GM23338 (cell line): ENCODE measurements around the gene BHLHE23. TPM values are rescaled to one million over a fixed set of nuclear protein-coding genes. Genes with fewer than 3 reads are reported as not detected.

ENCODE experiments used
- ATAC-seq: fragments of 200-7000 bp; cut with Tn5 transposase; 3 replicates; pipeline ENCODE4 v1.9.1; 2020
- DNase-seq: peaks from one replicate; pipeline ENCODE4 v3.0.0-alpha.2; 2015; ENCODE audit warnings: low spot score
- H2AFZ ChIP-seq: fragments of 200-600 bp; sonication (generic); 2 replicates; pipeline ENCODE4 v1.8.0; 2016; ENCODE audit warnings: antibody characterized with exemption, mild to moderate bottlenecking, moderate library complexity
- H3F3A ChIP-seq: fragments of 200-600 bp; sonication (generic); replicated peaks from 2 replicates; pipeline ENCODE4 v1.8.0; 2017; ENCODE audit warnings: antibody characterized with exemption, mixed run types, low read depth
- H3K27ac ChIP-seq: fragments of 200-600 bp; sonication (generic); 2 replicates; pipeline ENCODE4 v1.6.1; 2016; ENCODE audit warnings: low read depth
- H3K27me3 ChIP-seq: fragments of 200-600 bp; sonication (generic); 2 replicates; pipeline ENCODE4 v1.8.0; 2016; ENCODE audit warnings: mild to moderate bottlenecking, mixed run types, moderate library complexity; ENCODE audit not compliant: insufficient read depth
- H3K36me3 ChIP-seq: fragments of 200-600 bp; sonication (generic); 2 replicates; pipeline ENCODE4 v1.8.0; 2016; ENCODE audit warnings: mild to moderate bottlenecking; ENCODE audit not compliant: insufficient read depth
- H3K4me1 ChIP-seq: fragments of 200-600 bp; sonication (generic); 2 replicates; pipeline ENCODE4 v1.8.0; 2016; ENCODE audit warnings: mild to moderate bottlenecking, moderate library complexity; ENCODE audit not compliant: insufficient read depth
- H3K4me2 ChIP-seq: fragments of 200-600 bp; sonication (generic); 2 replicates; pipeline ENCODE4 v1.7.1; 2017; ENCODE audit warnings: mixed run types
- H3K4me3 ChIP-seq: fragments of 200-600 bp; sonication (generic); 2 replicates; pipeline ENCODE4 v1.6.1; 2016; ENCODE audit warnings: mixed run types
- H3K79me2 ChIP-seq: fragments of 200-600 bp; sonication (generic); replicated peaks from 2 replicates; pipeline ENCODE4 v1.8.0; 2017; ENCODE audit warnings: mild to moderate bottlenecking; ENCODE audit not compliant: insufficient read depth
- H3K9me2 ChIP-seq: fragments of 200-600 bp; sonication (generic); 2 replicates; pipeline ENCODE4 v1.8.0; 2017; ENCODE audit not compliant: insufficient read depth
- H4K20me1 ChIP-seq: fragments of 200-600 bp; sonication (generic); replicated peaks from 2 replicates; pipeline ENCODE4 v1.8.0; 2017; ENCODE audit warnings: mild to moderate bottlenecking; ENCODE audit not compliant: insufficient read depth
- H3K27ac Mint-ChIP-seq: 2 replicates; pipeline ENCODE4 v1.8.0; 2020; ENCODE audit warnings: inconsistent platforms, mild to moderate bottlenecking, moderate library complexity, mixed read lengths
- H3K27me3 Mint-ChIP-seq: 3 replicates; pipeline ENCODE4 v1.8.0; 2022; ENCODE audit warnings: low read depth, mild to moderate bottlenecking, moderate library complexity, mixed read lengths, inconsistent platforms; ENCODE audit not compliant: insufficient read depth, poor library complexity
- H3K36me3 Mint-ChIP-seq: 3 replicates; pipeline ENCODE4 v1.8.0; 2021; ENCODE audit warnings: low read depth, mild to moderate bottlenecking, inconsistent platforms, moderate library complexity, mixed read lengths
- H3K4me1 Mint-ChIP-seq: 3 replicates; pipeline ENCODE4 v1.8.0; 2020; ENCODE audit warnings: mild to moderate bottlenecking, inconsistent platforms, mixed read lengths
- H3K4me3 Mint-ChIP-seq: 3 replicates; pipeline ENCODE4 v1.8.0; 2021; ENCODE audit warnings: moderate library complexity, mild to moderate bottlenecking, inconsistent platforms, mixed read lengths
- H3K9me3 Mint-ChIP-seq: 3 replicates; pipeline ENCODE4 v1.8.0; 2020; ENCODE audit warnings: moderate library complexity, mild to moderate bottlenecking, inconsistent platforms, mixed read lengths
- CREB1 ChIP-seq: fragments of 250-450 bp; sonication (Bioruptor Pico); IDR thresholded peaks from 2 replicates; pipeline ENCODE4 v1.5.0; 2020; ENCODE audit warnings: low read depth, mild to moderate bottlenecking, moderate library complexity
- EZH2 ChIP-seq: fragments of 200-600 bp; sonication (generic); IDR thresholded peaks from one replicate; pipeline ENCODE4 v1.8.0; 2017; ENCODE audit warnings: antibody characterized with exemption, mild to moderate bottlenecking, low read depth; ENCODE audit not compliant: unreplicated experiment
- EZH2phosphoT487 ChIP-seq: fragments of 200-600 bp; sonication (generic); IDR thresholded peaks from one replicate; pipeline ENCODE4 v1.8.1; 2018; ENCODE audit warnings: antibody characterized with exemption; ENCODE audit not compliant: unreplicated experiment
- JUNB ChIP-seq: IDR thresholded peaks from one replicate; pipeline ENCODE4 v1.6.1; 2016; ENCODE audit warnings: antibody characterized with exemption; ENCODE audit not compliant: unreplicated experiment
- NANOG ChIP-seq: IDR thresholded peaks from 2 replicates; pipeline ENCODE4 v1.6.1; 2016; ENCODE audit warnings: antibody characterized with exemption, borderline replicate concordance
- POLR2AphosphoS5 ChIP-seq: IDR thresholded peaks from 2 replicates; pipeline ENCODE4 v1.6.1; 2016; ENCODE audit warnings: antibody characterized with exemption, low read depth
- STAT1 ChIP-seq: IDR thresholded peaks from one replicate; pipeline ENCODE4 v1.6.1; 2016; ENCODE audit warnings: antibody characterized with exemption; ENCODE audit not compliant: unreplicated experiment
- ZNF114 ChIP-seq: fragments of 250-450 bp; sonication (Bioruptor Pico); IDR thresholded peaks from 2 replicates; pipeline ENCODE4 v1.5.0; 2020; ENCODE audit warnings: mild to moderate bottlenecking, moderate library complexity
- ZNF331 ChIP-seq: fragments of 250-450 bp; sonication (Bioruptor Pico); IDR thresholded peaks from 2 replicates; pipeline ENCODE4 v1.5.0; 2020; ENCODE audit warnings: low read depth, mild to moderate bottlenecking, moderate library complexity
- polyA plus RNA-seq: library from polyadenylated mRNA; unstranded; fragments of >200 nt; fragmentation: Nextera tagmentation; extraction: Ambion mirVana; gene quantifications from 2 replicates; pipeline ENCODE4 v1.2.1, GENCODE V29; 2016
- total RNA-seq: library from RNA; depleted of rRNA; stranded (reverse); fragments of >200 nt; shearing (Covaris generic); gene quantifications from 2 replicates; pipeline ENCODE4 v1.2.3, GENCODE V29; 2014
- TF ChIP-seq, protein P1 (sequence below): fragments of 250-450 bp; sonication (Bioruptor Pico); IDR thresholded peaks from 2 replicates; pipeline ENCODE4 v1.5.0; 2020; ENCODE audit warnings: mild to moderate bottlenecking, moderate library complexity
- TF ChIP-seq, protein P2 (sequence below), 2 experiments: fragments of 200-600 bp in 1 of 2; sonication (generic) in 1 of 2; conservative IDR thresholded peaks; 2 replicates each; pipeline versions ENCODE4 v1.5.1 to v1.6.1; 2016 to 2017; ENCODE audit warnings: antibody characterized with exemption in 2 of 2, low read depth in 2 of 2, mild to moderate bottlenecking in 2 of 2, moderate library complexity in 1 of 2
- TF ChIP-seq, protein P3 (sequence below): IDR thresholded peaks from one replicate; pipeline ENCODE4 v1.6.1; 2018; ENCODE audit warnings: antibody characterized with exemption; ENCODE audit not compliant: unreplicated experiment
- TF ChIP-seq, protein P4 (sequence below): IDR thresholded peaks from 2 replicates; pipeline ENCODE4 v1.6.1; 2016; ENCODE audit warnings: antibody characterized with exemption

Gene BHLHE23
- total and polyA plus RNA-seq, 2 experiments from 2014 or later, result 0.52 to 5.0 TPM

DNA sequence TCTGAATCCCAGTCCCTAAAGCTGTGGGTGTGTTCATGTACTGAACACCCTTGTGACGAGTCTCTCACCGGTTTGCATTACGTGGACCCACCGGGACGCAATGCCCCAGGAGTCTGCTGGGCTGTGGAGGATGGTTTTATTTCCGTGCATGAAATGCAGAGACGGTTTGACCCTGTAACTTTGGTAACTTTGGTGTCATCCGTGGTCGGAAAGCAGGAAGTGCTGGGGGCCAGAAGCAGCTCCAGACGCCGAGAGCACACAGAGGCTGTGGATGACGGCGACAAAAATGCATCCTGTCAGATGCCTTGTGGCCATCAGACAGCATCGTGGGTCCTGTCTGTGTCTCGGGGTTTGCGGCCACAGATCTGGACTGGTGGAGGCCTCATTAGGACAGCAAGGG is 7.2 kb downstream of the BHLHE23 start:
- Histone ChIP-seq H3K27me3 (peaks cover 28% of the 10 kb centered on the region), H3K4me2 (no peak overlapping the region), H3K36me3 (no peaks in the 10 kb centered on the region), H3K27ac (no peak overlapping the region), H3F3A (peaks cover 16% of the 10 kb centered on the region; the same call in 1 of the 2 replicates), H2AFZ (no peak overlapping the region), H3K79me2 (no peaks in the 10 kb centered on the region), H3K4me1 (peaks cover 56% of the 10 kb centered on the region), H4K20me1 (peaks cover 5% of the 10 kb centered on the region; the same call in 1 of the 2 replicates), H3K9me2 (no peaks in the 10 kb centered on the region), H3K4me3 (no peak overlapping the region)
- Mint-ChIP-seq H3K27me3 (peaks cover 62% of the 10 kb centered on the region), H3K9me3 (peaks cover 3% of the 10 kb centered on the region; the same call in 2 of the 3 replicates), H3K27ac (no peak overlapping the region), H3K4me1 (peaks cover 62% of the 10 kb centered on the region), H3K4me3 (no peak overlapping the region), H3K36me3 (no peaks in the 10 kb centered on the region)
- no peak for ATAC-seq
- TF ChIP-seq NANOG (no peak), JUNB (no peak), ZNF114 (no peak), ZNF331 (CRISPR knock-in tag) (no peak), EZH2phosphoT487 (no peak), CREB1 (CRISPR knock-in tag) (no peak), EZH2 (no peak), POLR2AphosphoS5 (no peak), STAT1 (no peak)
- TF ChIP-seq, protein P1, sequence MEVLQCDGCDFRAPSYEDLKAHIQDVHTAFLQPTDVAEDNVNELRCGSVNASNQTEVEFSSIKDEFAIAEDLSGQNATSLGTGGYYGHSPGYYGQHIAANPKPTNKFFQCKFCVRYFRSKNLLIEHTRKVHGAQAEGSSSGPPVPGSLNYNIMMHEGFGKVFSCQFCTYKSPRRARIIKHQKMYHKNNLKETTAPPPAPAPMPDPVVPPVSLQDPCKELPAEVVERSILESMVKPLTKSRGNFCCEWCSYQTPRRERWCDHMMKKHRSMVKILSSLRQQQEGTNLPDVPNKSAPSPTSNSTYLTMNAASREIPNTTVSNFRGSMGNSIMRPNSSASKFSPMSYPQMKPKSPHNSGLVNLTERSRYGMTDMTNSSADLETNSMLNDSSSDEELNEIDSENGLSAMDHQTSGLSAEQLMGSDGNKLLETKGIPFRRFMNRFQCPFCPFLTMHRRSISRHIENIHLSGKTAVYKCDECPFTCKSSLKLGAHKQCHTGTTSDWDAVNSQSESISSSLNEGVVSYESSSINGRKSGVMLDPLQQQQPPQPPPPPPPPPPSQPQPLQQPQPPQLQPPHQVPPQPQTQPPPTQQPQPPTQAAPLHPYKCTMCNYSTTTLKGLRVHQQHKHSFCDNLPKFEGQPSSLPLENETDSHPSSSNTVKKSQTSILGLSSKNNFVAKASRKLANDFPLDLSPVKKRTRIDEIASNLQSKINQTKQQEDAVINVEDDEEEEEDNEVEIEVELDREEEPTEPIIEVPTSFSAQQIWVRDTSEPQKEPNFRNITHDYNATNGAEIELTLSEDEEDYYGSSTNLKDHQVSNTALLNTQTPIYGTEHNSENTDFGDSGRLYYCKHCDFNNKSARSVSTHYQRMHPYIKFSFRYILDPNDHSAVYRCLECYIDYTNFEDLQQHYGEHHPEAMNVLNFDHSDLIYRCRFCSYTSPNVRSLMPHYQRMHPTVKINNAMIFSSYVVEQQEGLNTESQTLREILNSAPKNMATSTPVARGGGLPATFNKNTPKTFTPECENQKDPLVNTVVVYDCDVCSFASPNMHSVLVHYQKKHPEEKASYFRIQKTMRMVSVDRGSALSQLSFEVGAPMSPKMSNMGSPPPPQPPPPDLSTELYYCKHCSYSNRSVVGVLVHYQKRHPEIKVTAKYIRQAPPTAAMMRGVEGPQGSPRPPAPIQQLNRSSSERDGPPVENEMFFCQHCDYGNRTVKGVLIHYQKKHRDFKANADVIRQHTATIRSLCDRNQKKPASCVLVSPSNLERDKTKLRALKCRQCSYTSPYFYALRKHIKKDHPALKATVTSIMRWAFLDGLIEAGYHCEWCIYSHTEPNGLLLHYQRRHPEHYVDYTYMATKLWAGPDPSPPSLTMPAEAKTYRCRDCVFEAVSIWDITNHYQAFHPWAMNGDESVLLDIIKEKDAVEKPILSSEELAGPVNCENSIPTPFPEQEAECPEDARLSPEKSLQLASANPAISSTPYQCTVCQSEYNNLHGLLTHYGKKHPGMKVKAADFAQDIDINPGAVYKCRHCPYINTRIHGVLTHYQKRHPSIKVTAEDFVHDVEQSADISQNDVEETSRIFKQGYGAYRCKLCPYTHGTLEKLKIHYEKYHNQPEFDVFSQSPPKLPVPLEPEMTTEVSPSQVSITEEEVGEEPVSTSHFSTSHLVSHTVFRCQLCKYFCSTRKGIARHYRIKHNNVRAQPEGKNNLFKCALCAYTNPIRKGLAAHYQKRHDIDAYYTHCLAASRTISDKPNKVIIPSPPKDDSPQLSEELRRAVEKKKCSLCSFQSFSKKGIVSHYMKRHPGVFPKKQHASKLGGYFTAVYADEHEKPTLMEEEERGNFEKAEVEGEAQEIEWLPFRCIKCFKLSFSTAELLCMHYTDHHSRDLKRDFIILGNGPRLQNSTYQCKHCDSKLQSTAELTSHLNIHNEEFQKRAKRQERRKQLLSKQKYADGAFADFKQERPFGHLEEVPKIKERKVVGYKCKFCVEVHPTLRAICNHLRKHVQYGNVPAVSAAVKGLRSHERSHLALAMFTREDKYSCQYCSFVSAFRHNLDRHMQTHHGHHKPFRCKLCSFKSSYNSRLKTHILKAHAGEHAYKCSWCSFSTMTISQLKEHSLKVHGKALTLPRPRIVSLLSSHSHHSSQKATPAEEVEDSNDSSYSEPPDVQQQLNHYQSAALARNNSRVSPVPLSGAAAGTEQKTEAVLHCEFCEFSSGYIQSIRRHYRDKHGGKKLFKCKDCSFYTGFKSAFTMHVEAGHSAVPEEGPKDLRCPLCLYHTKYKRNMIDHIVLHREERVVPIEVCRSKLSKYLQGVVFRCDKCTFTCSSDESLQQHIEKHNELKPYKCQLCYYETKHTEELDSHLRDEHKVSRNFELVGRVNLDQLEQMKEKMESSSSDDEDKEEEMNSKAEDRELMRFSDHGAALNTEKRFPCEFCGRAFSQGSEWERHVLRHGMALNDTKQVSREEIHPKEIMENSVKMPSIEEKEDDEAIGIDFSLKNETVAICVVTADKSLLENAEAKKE (CRISPR knock-in tag), result no peak
- TF ChIP-seq, protein P2, sequence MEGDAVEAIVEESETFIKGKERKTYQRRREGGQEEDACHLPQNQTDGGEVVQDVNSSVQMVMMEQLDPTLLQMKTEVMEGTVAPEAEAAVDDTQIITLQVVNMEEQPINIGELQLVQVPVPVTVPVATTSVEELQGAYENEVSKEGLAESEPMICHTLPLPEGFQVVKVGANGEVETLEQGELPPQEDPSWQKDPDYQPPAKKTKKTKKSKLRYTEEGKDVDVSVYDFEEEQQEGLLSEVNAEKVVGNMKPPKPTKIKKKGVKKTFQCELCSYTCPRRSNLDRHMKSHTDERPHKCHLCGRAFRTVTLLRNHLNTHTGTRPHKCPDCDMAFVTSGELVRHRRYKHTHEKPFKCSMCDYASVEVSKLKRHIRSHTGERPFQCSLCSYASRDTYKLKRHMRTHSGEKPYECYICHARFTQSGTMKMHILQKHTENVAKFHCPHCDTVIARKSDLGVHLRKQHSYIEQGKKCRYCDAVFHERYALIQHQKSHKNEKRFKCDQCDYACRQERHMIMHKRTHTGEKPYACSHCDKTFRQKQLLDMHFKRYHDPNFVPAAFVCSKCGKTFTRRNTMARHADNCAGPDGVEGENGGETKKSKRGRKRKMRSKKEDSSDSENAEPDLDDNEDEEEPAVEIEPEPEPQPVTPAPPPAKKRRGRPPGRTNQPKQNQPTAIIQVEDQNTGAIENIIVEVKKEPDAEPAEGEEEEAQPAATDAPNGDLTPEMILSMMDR (conservative IDR thresholded peaks at IDR 0.05; ENCODE audit: low read depth in 2 of 2), result no peak
- TF ChIP-seq, protein P3, sequence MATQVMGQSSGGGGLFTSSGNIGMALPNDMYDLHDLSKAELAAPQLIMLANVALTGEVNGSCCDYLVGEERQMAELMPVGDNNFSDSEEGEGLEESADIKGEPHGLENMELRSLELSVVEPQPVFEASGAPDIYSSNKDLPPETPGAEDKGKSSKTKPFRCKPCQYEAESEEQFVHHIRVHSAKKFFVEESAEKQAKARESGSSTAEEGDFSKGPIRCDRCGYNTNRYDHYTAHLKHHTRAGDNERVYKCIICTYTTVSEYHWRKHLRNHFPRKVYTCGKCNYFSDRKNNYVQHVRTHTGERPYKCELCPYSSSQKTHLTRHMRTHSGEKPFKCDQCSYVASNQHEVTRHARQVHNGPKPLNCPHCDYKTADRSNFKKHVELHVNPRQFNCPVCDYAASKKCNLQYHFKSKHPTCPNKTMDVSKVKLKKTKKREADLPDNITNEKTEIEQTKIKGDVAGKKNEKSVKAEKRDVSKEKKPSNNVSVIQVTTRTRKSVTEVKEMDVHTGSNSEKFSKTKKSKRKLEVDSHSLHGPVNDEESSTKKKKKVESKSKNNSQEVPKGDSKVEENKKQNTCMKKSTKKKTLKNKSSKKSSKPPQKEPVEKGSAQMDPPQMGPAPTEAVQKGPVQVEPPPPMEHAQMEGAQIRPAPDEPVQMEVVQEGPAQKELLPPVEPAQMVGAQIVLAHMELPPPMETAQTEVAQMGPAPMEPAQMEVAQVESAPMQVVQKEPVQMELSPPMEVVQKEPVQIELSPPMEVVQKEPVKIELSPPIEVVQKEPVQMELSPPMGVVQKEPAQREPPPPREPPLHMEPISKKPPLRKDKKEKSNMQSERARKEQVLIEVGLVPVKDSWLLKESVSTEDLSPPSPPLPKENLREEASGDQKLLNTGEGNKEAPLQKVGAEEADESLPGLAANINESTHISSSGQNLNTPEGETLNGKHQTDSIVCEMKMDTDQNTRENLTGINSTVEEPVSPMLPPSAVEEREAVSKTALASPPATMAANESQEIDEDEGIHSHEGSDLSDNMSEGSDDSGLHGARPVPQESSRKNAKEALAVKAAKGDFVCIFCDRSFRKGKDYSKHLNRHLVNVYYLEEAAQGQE, result no peak
- TF ChIP-seq, protein P4, sequence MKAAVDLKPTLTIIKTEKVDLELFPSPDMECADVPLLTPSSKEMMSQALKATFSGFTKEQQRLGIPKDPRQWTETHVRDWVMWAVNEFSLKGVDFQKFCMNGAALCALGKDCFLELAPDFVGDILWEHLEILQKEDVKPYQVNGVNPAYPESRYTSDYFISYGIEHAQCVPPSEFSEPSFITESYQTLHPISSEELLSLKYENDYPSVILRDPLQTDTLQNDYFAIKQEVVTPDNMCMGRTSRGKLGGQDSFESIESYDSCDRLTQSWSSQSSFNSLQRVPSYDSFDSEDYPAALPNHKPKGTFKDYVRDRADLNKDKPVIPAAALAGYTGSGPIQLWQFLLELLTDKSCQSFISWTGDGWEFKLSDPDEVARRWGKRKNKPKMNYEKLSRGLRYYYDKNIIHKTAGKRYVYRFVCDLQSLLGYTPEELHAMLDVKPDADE, result no peak
- no peak for DNase-seq
